ENCODE data around the gene DENND4A. TPM values are rescaled to one million over a fixed set of nuclear protein-coding genes. Genes with fewer than 3 reads are reported as not detected.

Gene DENND4A
- total and polyA plus RNA-seq, 9 of the 15 experiments (the other 6 are each of a cell fraction or from before 2014, with no cell fraction given): 6.8 to 32.3 (median 19.9) TPM

DNA sequence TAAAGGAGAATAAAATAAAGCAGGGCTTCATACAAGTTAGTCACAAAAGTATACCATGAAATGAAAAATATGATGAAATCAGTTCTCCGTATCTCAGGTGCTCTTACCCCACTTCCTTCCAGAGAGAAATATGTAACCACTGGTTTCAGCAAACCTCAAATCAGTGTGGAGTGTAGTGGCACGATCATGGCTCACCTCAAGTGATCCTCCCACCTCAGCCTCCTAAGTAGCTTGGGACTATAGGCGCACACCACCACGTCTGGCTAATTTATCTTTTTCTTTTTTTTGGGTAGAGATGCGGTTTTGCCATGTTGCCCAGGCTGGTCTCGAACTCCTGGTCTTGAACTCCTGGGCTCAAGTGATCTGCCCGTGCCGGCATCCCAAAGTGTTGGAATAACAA is 24.2 kb downstream of the DENND4A start:
- Histone ChIP-seq H3K4me2 (ENCODE audit: insufficient read depth, low read length) (no peak overlapping the region), H3K9ac (ENCODE audit: insufficient read depth in 1 of 2, low read depth in 2 of 2, low read length in 2 of 2) (no peak overlapping the region), H3K27me3 (ENCODE audit: control insufficient read depth in 2 of 2, insufficient read depth in 2 of 2, low read length in 2 of 2) (no peaks in the 10 kb centered on the region), H3K79me2 (ENCODE audit: control insufficient read depth, insufficient read depth, low read length) (peaks cover 27% of the 10 kb centered on the region), H3K4me1 (replicated peaks in 1 of 2; ENCODE audit: control insufficient read depth in 2 of 2, insufficient read depth in 2 of 2, low read length in 2 of 2) (no peaks in the 10 kb centered on the region; a peak in 3 of 5 replicates), H3K4me3 (no peak overlapping the region), H3K9me1 (ENCODE audit: control insufficient read depth, insufficient read depth, low read length) (no peaks in the 10 kb centered on the region), H3K36me3 (ENCODE audit: control insufficient read depth, insufficient read depth, low read length) (no peaks in the 10 kb centered on the region; the same call in 2 of the 3 replicates), H3K27ac (ENCODE audit: extremely low read depth, low read depth, low read length) (no peak overlapping the region), H3K9me3 (replicated peaks; ENCODE audit: control insufficient read depth, insufficient read depth, low read depth, low read length) (no peaks in the 10 kb centered on the region), H4K20me1 (replicated peaks; ENCODE audit: control insufficient read depth, insufficient read depth, low read length) (no peaks in the 10 kb centered on the region), H2AFZ (ENCODE audit: low read depth, low read length) (no peak overlapping the region)
- POLR2A ChIA-PET: no interaction called here
- in situ Hi-C loops (cut with MboI) (no loop called here), intact Hi-C loops (cut with micrococcal nuclease) (no loop called here)
- ATAC-seq (no peak), DNase-seq (ENCODE audit: extremely low read depth in 1 of 4, low spot score in 3 of 4) (no peak), FAIRE-seq (no peak)
- BruUV-seq (replicated peaks): no TSS peak
- WGBS (ENCODE audit: insufficient coverage, low coverage, missing lambda C conversion rate): 72% methylated on average over 8 of the region's 8 CpGs
- TF ChIP-seq MEF2A (IDR thresholded peaks at IDR 0.05; ENCODE audit: control insufficient read depth, low read depth, low read length) (no peak), CEBPG (CRISPR knock-in tag; IDR thresholded peaks at IDR 0.05) (no peak), CEBPG (tag; conservative IDR thresholded peaks at IDR 0.05 in 1 of 2, IDR thresholded peaks at IDR 0.05 in 1 of 2) (peak in 1 of 2 experiments; percentile 38; a peak in 1 of 4 replicates)
- CTCF ChIA-PET (ENCODE audit: low intra/inter-chr PET ratio): no interaction called here

DNA sequence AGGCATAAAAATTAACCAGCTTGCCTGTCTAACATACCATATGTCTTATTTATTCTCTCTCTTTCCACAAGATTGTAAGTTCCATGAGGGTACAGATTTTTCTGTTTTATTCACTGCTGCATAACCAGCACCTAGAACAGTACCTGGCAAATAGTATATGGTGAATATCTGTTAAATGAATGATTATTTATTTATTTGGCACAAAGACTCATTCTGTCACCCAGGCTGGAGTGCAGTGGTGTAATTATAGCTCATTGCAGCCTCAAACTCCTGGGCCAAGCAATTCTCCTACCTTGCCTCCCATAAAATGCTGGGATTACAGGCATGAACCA is 24.9 kb downstream of the DENND4A start:
- intact Hi-C loops (cut with micrococcal nuclease): no loop called here
- DNase-seq (ENCODE audit: extremely low read depth in 1 of 4, low spot score in 3 of 4) (no peak), FAIRE-seq (no peak), ATAC-seq (no peak)
- Histone ChIP-seq H3K79me2 (ENCODE audit: control insufficient read depth, insufficient read depth, low read length) (peaks cover 27% of the 10 kb centered on the region), H3K9me1 (ENCODE audit: control insufficient read depth, insufficient read depth, low read length) (no peaks in the 10 kb centered on the region), H3K36me3 (ENCODE audit: control insufficient read depth, insufficient read depth, low read length) (no peaks in the 10 kb centered on the region), H3K4me2 (ENCODE audit: insufficient read depth, low read length) (no peak overlapping the region), H3K4me3 (no peak overlapping the region), H4K20me1 (replicated peaks; ENCODE audit: control insufficient read depth, insufficient read depth, low read length) (no peaks in the 10 kb centered on the region), H3K27me3 (ENCODE audit: control insufficient read depth in 2 of 2, insufficient read depth in 2 of 2, low read length in 2 of 2) (no peaks in the 10 kb centered on the region), H3K9me3 (replicated peaks; ENCODE audit: control insufficient read depth, insufficient read depth, low read depth, low read length) (no peaks in the 10 kb centered on the region), H3K27ac (ENCODE audit: extremely low read depth, low read depth, low read length) (no peak overlapping the region), H2AFZ (ENCODE audit: low read depth, low read length) (no peak overlapping the region), H3K9ac (ENCODE audit: insufficient read depth in 1 of 2, low read depth in 2 of 2, low read length in 2 of 2) (no peak overlapping the region), H3K4me1 (replicated peaks in 1 of 2; ENCODE audit: control insufficient read depth in 2 of 2, insufficient read depth in 2 of 2, low read length in 2 of 2) (no peaks in the 10 kb centered on the region; a peak in 3 of 5 replicates)
- CTCF ChIA-PET (ENCODE audit: low intra/inter-chr PET ratio): no interaction called here
- TF ChIP-seq CBX5 (IDR thresholded peaks at IDR 0.05; ENCODE audit: borderline replicate concordance, low read depth): no peak
- no peak for TF ChIP-seq SRSF3 (IDR thresholded peaks at IDR 0.05; ENCODE audit: insufficient read depth, low read length)
- no peak for TF ChIP-seq NFRKB (IDR thresholded peaks at IDR 0.05; ENCODE audit: low read depth)
- TF ChIP-seq TSC22D4 (tag; IDR thresholded peaks at IDR 0.05): no peak
- no peak for TF ChIP-seq NCOA6 (IDR thresholded peaks at IDR 0.05)
- TF ChIP-seq, protein P1, sequence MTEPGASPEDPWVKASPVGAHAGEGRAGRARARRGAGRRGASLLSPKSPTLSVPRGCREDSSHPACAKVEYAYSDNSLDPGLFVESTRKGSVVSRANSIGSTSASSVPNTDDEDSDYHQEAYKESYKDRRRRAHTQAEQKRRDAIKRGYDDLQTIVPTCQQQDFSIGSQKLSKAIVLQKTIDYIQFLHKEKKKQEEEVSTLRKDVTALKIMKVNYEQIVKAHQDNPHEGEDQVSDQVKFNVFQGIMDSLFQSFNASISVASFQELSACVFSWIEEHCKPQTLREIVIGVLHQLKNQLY (CRISPR knock-in tag; conservative IDR thresholded peaks at IDR 0.05): no peak
- TF ChIP-seq CHD4 (IDR thresholded peaks at IDR 0.05; ENCODE audit: insufficient read depth, insufficient replicate concordance, low read depth, low read length, poor library complexity, severe bottlenecking): no peak
- no peak for TF ChIP-seq ZBTB8A (IDR thresholded peaks at IDR 0.05; ENCODE audit: partially characterized antibody)
- TF ChIP-seq, protein P2, sequence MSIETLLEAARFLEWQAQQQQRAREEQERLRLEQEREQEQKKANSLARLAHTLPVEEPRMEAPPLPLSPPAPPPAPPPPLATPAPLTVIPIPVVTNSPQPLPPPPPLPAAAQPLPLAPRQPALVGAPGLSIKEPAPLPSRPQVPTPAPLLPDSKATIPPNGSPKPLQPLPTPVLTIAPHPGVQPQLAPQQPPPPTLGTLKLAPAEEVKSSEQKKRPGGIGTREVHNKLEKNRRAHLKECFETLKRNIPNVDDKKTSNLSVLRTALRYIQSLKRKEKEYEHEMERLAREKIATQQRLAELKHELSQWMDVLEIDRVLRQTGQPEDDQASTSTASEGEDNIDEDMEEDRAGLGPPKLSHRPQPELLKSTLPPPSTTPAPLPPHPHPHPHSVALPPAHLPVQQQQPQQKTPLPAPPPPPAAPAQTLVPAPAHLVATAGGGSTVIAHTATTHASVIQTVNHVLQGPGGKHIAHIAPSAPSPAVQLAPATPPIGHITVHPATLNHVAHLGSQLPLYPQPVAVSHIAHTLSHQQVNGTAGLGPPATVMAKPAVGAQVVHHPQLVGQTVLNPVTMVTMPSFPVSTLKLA (conservative IDR thresholded peaks at IDR 0.05): no peak
- TF ChIP-seq RFX7 (CRISPR knock-in tag; IDR thresholded peaks at IDR 0.05): no peak
- TF ChIP-seq KLF13 (tag; IDR thresholded peaks at IDR 0.05; ENCODE audit: borderline replicate concordance, low read depth): no peak
- no peak for TF ChIP-seq NRF1 (conservative IDR thresholded peaks at IDR 0.05 in 1 of 2, IDR thresholded peaks at IDR 0.05 in 1 of 2)
- POLR2A ChIA-PET: interaction anchor here (0.7 kb wide), 1 partner anchor 10 kb away, joined by 3 read pairs; no protein-coding TSS in a partner anchor
- BruUV-seq (replicated peaks): no TSS peak
- in situ Hi-C loops (cut with MboI): no loop called here
